Neural cell (in vitro differentiated cells): ENCODE data around the gene TSEN54. TPM values are rescaled to one million over a fixed set of nuclear protein-coding genes. Genes with fewer than 3 reads are reported as not detected.
"Not testable (repeated sequence)": the region's sequence is repeated elsewhere in the genome, so short reads cannot be mapped to it uniquely, and the experiment has no call there.

Source experiments
- H2AFZ ChIP-seq: fragments of 200-600, 300-800 bp; sonication (generic), shearing (Covaris generic); 2 replicates; pipeline ENCODE4 v1.6.0; 2014; ENCODE audit warnings: low read depth, mild to moderate bottlenecking, antibody characterized with exemption, low read length, moderate library complexity
- H3F3A ChIP-seq: fragments of 200-600 bp; shearing (Covaris generic); 2 replicates; pipeline ENCODE4 v1.6.1; 2016; ENCODE audit warnings: mild to moderate bottlenecking, moderate library complexity, mixed read lengths, antibody characterized with exemption, low read length; ENCODE audit not compliant: insufficient read depth, poor library complexity, severe bottlenecking
- H3K27ac ChIP-seq: fragments of 200-600, 300-800 bp; sonication (generic), shearing (Covaris generic); 2 replicates; pipeline ENCODE4 v1.5.1; 2014; ENCODE audit warnings: mild to moderate bottlenecking, low read length, moderate library complexity
- H3K27me3 ChIP-seq: fragments of 300-800, 200-600 bp; sonication (generic), shearing (Covaris generic); 2 replicates; pipeline ENCODE4 v1.6.0; 2014; ENCODE audit warnings: mild to moderate bottlenecking, low read depth, low read length, moderate library complexity; ENCODE audit not compliant: insufficient read depth
- H3K36me3 ChIP-seq: fragments of 300-800, 200-600 bp; sonication (generic), shearing (Covaris generic); 2 replicates; pipeline ENCODE4 v1.5.1; 2014; ENCODE audit warnings: mild to moderate bottlenecking, antibody characterized with exemption, low read length, moderate library complexity; ENCODE audit not compliant: insufficient read depth
- H3K4me2 ChIP-seq: fragments of 300-800, 200-600 bp; sonication (generic), shearing (Covaris generic); 2 replicates; pipeline ENCODE4 v1.6.0; 2014; ENCODE audit warnings: mild to moderate bottlenecking, low read length
- H3K4me3 ChIP-seq: fragments of 300-800, 200-600 bp; sonication (generic), shearing (Covaris generic); 2 replicates; pipeline ENCODE4 v1.5.1; 2014; ENCODE audit warnings: mild to moderate bottlenecking, low read length, moderate library complexity
- H3K79me2 ChIP-seq: fragments of 200-600 bp; shearing (Covaris generic); replicated peaks from 2 replicates; pipeline ENCODE4 v1.6.0; 2014; ENCODE audit warnings: mild to moderate bottlenecking, low read length, moderate library complexity; ENCODE audit not compliant: insufficient read depth
- H3K9ac ChIP-seq: fragments of 300-800, 200-600 bp; sonication (generic), shearing (Covaris generic); 2 replicates; pipeline ENCODE4 v1.6.1; 2016; ENCODE audit warnings: mild to moderate bottlenecking, low read length, mixed read lengths
- H3K9me2 ChIP-seq: fragments of 200-600 bp; shearing (Covaris generic); 2 replicates; pipeline ENCODE4 v1.6.1; 2016; ENCODE audit warnings: mild to moderate bottlenecking, low read length, mixed read lengths; ENCODE audit not compliant: insufficient read depth
- H3K9me3 ChIP-seq: fragments of 200-600, 300-800 bp; sonication (generic), shearing (Covaris generic); 2 replicates; pipeline ENCODE4 v1.6.1; 2016; ENCODE audit warnings: mild to moderate bottlenecking, mixed run types, low read length, moderate library complexity, mixed read lengths
- H4K20me1 ChIP-seq: fragments of 200-600 bp; shearing (Covaris generic); 2 replicates; pipeline ENCODE4 v1.6.1; 2016; ENCODE audit warnings: mild to moderate bottlenecking, mixed run types; ENCODE audit not compliant: insufficient read depth
- EP300 ChIP-seq: fragments of 450-650 bp; conservative IDR thresholded peaks from 2 replicates; pipeline ENCODE4 v1.6.1; 2014; ENCODE audit warnings: antibody characterized with exemption, mild to moderate bottlenecking, moderate library complexity; ENCODE audit not compliant: poor library complexity, severe bottlenecking
- EZH2 ChIP-seq: fragments of 200-600, 300-800 bp; shearing (Covaris generic), sonication (generic); IDR thresholded peaks from 2 replicates; pipeline ENCODE4 v1.6.1; 2014; ENCODE audit warnings: antibody characterized with exemption, low read length, borderline replicate concordance, mild to moderate bottlenecking; ENCODE audit not compliant: insufficient read depth, poor library complexity, severe bottlenecking
- MXI1 ChIP-seq: fragments of 450-650 bp; conservative IDR thresholded peaks from 2 replicates; pipeline ENCODE4 v1.6.1; 2014; ENCODE audit warnings: antibody characterized with exemption, mild to moderate bottlenecking; ENCODE audit not compliant: poor library complexity, severe bottlenecking
- POLR2AphosphoS5 ChIP-seq: IDR thresholded peaks from 2 replicates; pipeline ENCODE4 v1.6.1; 2012
- RAD21 ChIP-seq: fragments of 450-650 bp; conservative IDR thresholded peaks from 2 replicates; pipeline ENCODE4 v1.6.1; 2014; ENCODE audit warnings: antibody characterized with exemption, mild to moderate bottlenecking, moderate library complexity
- SMC3 ChIP-seq: fragments of 450-650 bp; conservative IDR thresholded peaks from 2 replicates; pipeline ENCODE4 v1.6.1; 2014; ENCODE audit warnings: antibody characterized with exemption, mild to moderate bottlenecking, moderate library complexity; ENCODE audit not compliant: poor library complexity
- TAF1 ChIP-seq: IDR thresholded peaks from 2 replicates; pipeline ENCODE4 v1.6.1; 2012; ENCODE audit warnings: low read depth
- polyA plus RNA-seq: library from polyadenylated mRNA; depleted of rRNA; stranded (reverse); fragments of >200 nt; gene quantifications from 2 replicates; pipeline ENCODE4 v1.2.3, GENCODE V29; 2014
- TF ChIP-seq, protein P1 (sequence below): fragments of 450-650 bp; IDR thresholded peaks from 2 replicates; pipeline ENCODE4 v1.5.1; 2014; ENCODE audit warnings: antibody characterized with exemption, mild to moderate bottlenecking, moderate library complexity; ENCODE audit not compliant: poor library complexity, severe bottlenecking
- TF ChIP-seq, protein P2 (sequence below): IDR thresholded peaks from 2 replicates; pipeline ENCODE4 v1.6.1; 2012; ENCODE audit warnings: borderline replicate concordance

The TSEN54 gene
- polyA plus RNA-seq, 1 donor from 2014 or later, result 32.2 TPM

DNA sequence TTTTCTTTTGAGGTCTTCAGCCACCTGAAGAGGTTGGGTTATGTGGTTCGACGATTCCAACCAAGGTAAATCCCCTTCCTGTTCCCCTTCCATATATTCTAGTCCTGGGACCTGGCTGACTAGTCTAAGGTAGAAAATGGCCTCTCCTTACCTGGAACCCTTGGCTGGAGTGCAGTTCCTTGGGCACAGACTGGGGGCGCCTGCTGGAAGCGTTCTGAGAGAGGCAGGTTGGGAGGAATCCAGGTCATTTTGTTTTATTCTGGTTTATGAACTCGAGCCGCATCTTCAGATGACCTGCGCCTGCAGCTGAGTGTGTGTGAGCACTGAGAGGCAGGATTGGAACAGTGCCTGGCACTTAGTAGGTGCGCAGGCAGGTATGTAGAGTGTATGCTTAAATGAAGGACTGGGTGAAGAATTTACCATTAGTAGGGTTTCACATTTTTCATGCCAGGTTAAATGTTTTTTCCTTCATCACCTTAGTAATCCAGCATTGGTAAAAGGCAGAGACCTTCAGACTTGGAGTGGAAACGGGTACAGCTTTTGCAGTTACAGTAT, 2.7 kb downstream of the TSEN54 start:
- H3K9ac ChIP-seq, result no peak overlapping the region
- H3K27ac ChIP-seq, result no peak overlapping the region
- TF ChIP-seq MXI1 (no peak), EP300 (no peak), TAF1 (no peak), RAD21 (no peak), POLR2AphosphoS5 (no peak), EZH2 (no peak), SMC3 (no peak)
- TF ChIP-seq, protein P1, sequence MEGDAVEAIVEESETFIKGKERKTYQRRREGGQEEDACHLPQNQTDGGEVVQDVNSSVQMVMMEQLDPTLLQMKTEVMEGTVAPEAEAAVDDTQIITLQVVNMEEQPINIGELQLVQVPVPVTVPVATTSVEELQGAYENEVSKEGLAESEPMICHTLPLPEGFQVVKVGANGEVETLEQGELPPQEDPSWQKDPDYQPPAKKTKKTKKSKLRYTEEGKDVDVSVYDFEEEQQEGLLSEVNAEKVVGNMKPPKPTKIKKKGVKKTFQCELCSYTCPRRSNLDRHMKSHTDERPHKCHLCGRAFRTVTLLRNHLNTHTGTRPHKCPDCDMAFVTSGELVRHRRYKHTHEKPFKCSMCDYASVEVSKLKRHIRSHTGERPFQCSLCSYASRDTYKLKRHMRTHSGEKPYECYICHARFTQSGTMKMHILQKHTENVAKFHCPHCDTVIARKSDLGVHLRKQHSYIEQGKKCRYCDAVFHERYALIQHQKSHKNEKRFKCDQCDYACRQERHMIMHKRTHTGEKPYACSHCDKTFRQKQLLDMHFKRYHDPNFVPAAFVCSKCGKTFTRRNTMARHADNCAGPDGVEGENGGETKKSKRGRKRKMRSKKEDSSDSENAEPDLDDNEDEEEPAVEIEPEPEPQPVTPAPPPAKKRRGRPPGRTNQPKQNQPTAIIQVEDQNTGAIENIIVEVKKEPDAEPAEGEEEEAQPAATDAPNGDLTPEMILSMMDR, result no peak
- TF ChIP-seq, protein P2, sequence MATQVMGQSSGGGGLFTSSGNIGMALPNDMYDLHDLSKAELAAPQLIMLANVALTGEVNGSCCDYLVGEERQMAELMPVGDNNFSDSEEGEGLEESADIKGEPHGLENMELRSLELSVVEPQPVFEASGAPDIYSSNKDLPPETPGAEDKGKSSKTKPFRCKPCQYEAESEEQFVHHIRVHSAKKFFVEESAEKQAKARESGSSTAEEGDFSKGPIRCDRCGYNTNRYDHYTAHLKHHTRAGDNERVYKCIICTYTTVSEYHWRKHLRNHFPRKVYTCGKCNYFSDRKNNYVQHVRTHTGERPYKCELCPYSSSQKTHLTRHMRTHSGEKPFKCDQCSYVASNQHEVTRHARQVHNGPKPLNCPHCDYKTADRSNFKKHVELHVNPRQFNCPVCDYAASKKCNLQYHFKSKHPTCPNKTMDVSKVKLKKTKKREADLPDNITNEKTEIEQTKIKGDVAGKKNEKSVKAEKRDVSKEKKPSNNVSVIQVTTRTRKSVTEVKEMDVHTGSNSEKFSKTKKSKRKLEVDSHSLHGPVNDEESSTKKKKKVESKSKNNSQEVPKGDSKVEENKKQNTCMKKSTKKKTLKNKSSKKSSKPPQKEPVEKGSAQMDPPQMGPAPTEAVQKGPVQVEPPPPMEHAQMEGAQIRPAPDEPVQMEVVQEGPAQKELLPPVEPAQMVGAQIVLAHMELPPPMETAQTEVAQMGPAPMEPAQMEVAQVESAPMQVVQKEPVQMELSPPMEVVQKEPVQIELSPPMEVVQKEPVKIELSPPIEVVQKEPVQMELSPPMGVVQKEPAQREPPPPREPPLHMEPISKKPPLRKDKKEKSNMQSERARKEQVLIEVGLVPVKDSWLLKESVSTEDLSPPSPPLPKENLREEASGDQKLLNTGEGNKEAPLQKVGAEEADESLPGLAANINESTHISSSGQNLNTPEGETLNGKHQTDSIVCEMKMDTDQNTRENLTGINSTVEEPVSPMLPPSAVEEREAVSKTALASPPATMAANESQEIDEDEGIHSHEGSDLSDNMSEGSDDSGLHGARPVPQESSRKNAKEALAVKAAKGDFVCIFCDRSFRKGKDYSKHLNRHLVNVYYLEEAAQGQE, result no peak
- no peaks in the 10 kb centered on the region for H4K20me1 ChIP-seq
- H3K9me2 ChIP-seq, result no peaks in the 10 kb centered on the region
- no peak overlapping the region for H3K4me3 ChIP-seq
- H3K36me3 ChIP-seq, result no peaks in the 10 kb centered on the region
- no peak overlapping the region for H2AFZ ChIP-seq
- no peaks in the 10 kb centered on the region for H3K9me3 ChIP-seq
- peaks cover 1% of the 10 kb centered on the region for H3K27me3 ChIP-seq
- H3K4me2 ChIP-seq, result no peak overlapping the region
- no peaks in the 10 kb centered on the region for H3F3A ChIP-seq
- H3K79me2 ChIP-seq, result peaks cover 11% of the 10 kb centered on the region

DNA sequence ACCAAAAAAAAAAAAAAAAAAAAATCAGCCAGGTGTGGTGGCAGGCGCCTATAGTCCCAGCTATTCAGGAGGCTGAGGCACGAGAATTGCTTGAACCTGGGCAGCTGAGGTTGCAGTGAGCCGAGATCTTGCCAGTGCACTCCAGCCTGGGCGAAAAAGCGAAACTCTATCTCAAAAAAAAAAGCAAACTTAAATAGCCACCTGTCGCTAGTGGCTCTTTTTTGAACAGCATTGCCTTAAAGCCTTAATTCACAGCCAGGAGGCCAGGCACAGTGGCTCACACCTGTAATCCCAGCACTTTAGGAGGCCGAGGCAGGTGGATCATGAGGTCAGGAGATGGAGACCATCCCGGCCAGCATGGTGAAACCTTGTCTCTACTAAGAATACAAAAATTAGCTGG, 4.1 kb downstream of the TSEN54 start:
- not testable (repeated sequence) for H3K27ac ChIP-seq, H3K4me3 ChIP-seq, H3F3A ChIP-seq, H3K9me3 ChIP-seq, H2AFZ ChIP-seq, H3K9ac ChIP-seq, H3K36me3 ChIP-seq, H3K4me2 ChIP-seq, H3K9me2 ChIP-seq, H3K79me2 ChIP-seq, H4K20me1 ChIP-seq
- peaks cover 14% of the 10 kb centered on the region for H3K27me3 ChIP-seq

DNA sequence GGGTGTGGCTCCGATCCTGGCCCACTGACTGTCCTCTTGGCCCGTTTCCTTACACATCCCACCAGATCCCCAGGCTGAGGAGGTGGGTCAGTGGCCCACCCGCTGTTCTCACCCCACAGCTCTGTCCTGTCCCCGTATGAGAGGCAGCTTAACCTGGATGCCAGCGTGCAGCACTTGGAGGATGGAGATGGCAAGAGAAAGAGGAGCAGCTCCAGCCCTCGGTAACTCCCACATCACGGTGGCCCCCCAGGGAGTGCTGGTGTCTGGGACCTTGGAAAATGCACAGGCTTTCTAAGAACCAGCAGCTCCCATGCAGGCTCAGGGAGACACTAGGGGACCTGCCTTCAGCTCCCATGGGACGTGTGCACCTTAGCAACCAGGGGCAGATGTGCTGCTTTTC, 5.0 kb downstream of the TSEN54 start:
- no peaks in the 10 kb centered on the region for H3F3A ChIP-seq
- H3K9me2 ChIP-seq, result no peaks in the 10 kb centered on the region
- no peak overlapping the region for H3K27ac ChIP-seq
- TF ChIP-seq, protein P1, result no peak
- TF ChIP-seq RAD21, result no peak
- TF ChIP-seq SMC3, result no peak
- no peak overlapping the region for H3K9ac ChIP-seq
- H3K79me2 ChIP-seq, result no peaks in the 10 kb centered on the region
- H3K9me3 ChIP-seq, result no peaks in the 10 kb centered on the region
- no peak overlapping the region for H2AFZ ChIP-seq
- peaks cover 20% of the 10 kb centered on the region for H3K27me3 ChIP-seq
- H4K20me1 ChIP-seq, result no peaks in the 10 kb centered on the region
- H3K4me3 ChIP-seq, result no peak overlapping the region
- H3K36me3 ChIP-seq, result no peaks in the 10 kb centered on the region
- no peak overlapping the region for H3K4me2 ChIP-seq
